ENCODE data around the gene KCNJ9.

- TF ChIP-seq CTCF (conservative IDR thresholded peaks at IDR 0.05; ENCODE audit: low read length): no peak
- no peak for TF ChIP-seq EZH2phosphoT487 (IDR thresholded peaks at IDR 0.05; ENCODE audit: borderline replicate concordance)
Measured at GRCh38 chr1:160079448-160079847, 1.9 kb upstream of the KCNJ9 start.
